ENCODE results near the gene PLOD3. TPM values are rescaled to one million over a fixed set of nuclear protein-coding genes. Genes with fewer than 3 reads are reported as not detected.

Gene PLOD3
- total and polyA plus RNA-seq, 2 of the 8 experiments (the other 6 are each of a cell fraction or from before 2014, with no cell fraction given) = 28.4 to 47.2 TPM

DNA sequence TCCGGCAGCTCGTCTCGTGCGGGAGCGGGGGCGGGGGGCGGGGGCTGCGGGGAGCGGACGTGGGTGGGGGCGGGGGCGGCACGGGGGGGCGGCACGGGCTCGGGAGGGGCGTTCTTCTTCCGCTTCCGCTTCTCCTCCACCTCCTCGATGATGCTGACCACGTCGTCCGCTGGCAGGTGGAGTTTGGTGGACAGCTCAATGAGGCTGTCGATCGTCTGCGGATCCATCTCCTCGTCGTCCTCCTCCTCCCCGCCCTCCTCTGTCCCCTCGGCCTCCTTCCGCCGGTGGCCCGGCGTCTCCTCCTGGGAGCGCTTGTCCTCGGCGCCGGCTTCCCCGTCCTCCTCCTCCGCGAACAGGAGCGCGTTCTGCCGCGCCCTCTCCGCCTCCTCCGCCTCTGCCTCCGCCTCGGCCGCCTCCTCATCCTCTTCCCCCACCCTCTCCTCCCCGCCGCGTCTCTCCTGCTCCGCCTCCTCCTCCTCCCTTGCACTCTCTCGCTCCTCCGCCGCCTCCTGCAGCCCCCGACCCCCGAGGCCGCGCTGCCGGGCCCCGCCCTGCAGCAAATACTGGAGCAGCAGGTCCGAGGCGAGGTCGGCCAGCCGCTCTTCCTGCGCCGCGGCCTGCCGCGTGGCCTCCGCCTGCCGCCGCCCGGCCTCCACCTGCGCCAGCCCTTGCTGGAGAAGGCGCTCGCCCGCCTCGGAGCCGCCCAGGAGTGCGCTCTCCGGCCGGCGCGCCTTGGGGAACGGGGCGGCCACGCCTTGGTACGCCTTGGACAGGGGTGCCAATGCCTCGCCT is 53.9 kb downstream of the PLOD3 start:
- ChIA-PET CTCF (ENCODE audit: partially characterized antibody) (interaction anchor here (0.9 to 5.7 kb wide), 6 partner anchors 7 to 26 kb away, joined by 3 to 46 read pairs (median 4); no protein-coding TSS in a partner anchor), POLR2A (ENCODE audit: partially characterized antibody) (interaction anchor here (0.8 to 2.6 kb wide), 12 partner anchors 8 to 130 kb away, joined by 3 to 20 read pairs (median 4); partner anchors contain the start of genes AP1S1 and ZNHIT1)
- peaks cover 0 to 3% (median 0%) of the 10 kb centered on the region in 4 experiments; a peak in 1 of 8 replicates for H3K36me3 ChIP-seq (ENCODE audit: control insufficient read depth in 2 of 4, insufficient read depth in 4 of 4, low read length in 3 of 4)
- H2BK5ac ChIP-seq (ENCODE audit: low read depth, low read length) = peak overlapping the region; percentile 75; the same call in 1 of the 2 replicates
- no peak overlapping the region for H3K27ac ChIP-seq (ENCODE audit: low read depth, low read length)
- no peak overlapping the region for H3K56ac ChIP-seq (replicated peaks; ENCODE audit: insufficient read length, low read depth, low read length)
- no peaks in the 10 kb centered on the region for H3K9me3 ChIP-seq (ENCODE audit: insufficient read depth in 2 of 2, low read depth in 1 of 2, low read length in 1 of 2)
- H3K23ac ChIP-seq (ENCODE audit: insufficient read length) = no peak overlapping the region
- H2AFZ ChIP-seq (ENCODE audit: low read length) = no peak overlapping the region
- WGBS, 2 experiments (ENCODE audit: extremely low coverage in 1 of 2, insufficient coverage in 1 of 2, insufficient read length in 1 of 2, insufficient replicate concordance in 2 of 2, low coverage in 1 of 2, low lambda C conversion rate in 2 of 2, missing lambda C conversion rate in 1 of 2) = 5% methylated on average over 18 of the region's 92 CpGs; no CpG with 5 or more reads in 1 of the 2 experiments
- FAIRE-seq (no peak), DNase-seq (ENCODE audit: low read depth in 1 of 2, low spot score in 2 of 2) (peak in 1 of 2 experiments; percentile 82)
- H3K79me1 ChIP-seq (ENCODE audit: low read depth, low read length) = no peaks in the 10 kb centered on the region
- peak overlapping the region; percentile 10; the same call in 1 of the 2 replicates for H2BK12ac ChIP-seq (ENCODE audit: low read depth, low read length)
- H4K5ac ChIP-seq (ENCODE audit: insufficient read length, low read depth, low read length) = no peak overlapping the region
- H3K9ac ChIP-seq (replicated peaks in 1 of 4; ENCODE audit: extremely low read depth in 1 of 4, low read depth in 3 of 4, low read length in 3 of 4) = peak overlapping the region in 1 of 4 experiments; percentile 41; a peak in 3 of 7 replicates
- H4K8ac ChIP-seq (ENCODE audit: extremely low read depth, insufficient read depth, low read length) = peak overlapping the region; percentile 4; the same call in 1 of the 2 replicates
- no peak overlapping the region for H4K91ac ChIP-seq (replicated peaks; ENCODE audit: insufficient read length, low read length)
- H3K4ac ChIP-seq (replicated peaks; ENCODE audit: insufficient read length, low read depth, low read length) = no peak overlapping the region
- no peak overlapping the region for H2BK20ac ChIP-seq (ENCODE audit: low read length)
- no peak; the same call in 1 of the 2 replicates for TF ChIP-seq SUZ12 (IDR thresholded peaks at IDR 0.05; ENCODE audit: low read length)
- TF ChIP-seq, protein P1, sequence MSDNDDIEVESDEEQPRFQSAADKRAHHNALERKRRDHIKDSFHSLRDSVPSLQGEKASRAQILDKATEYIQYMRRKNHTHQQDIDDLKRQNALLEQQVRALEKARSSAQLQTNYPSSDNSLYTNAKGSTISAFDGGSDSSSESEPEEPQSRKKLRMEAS (IDR thresholded peaks at IDR 0.05) = peak; percentile 67
- peak; percentile 59 for TF ChIP-seq ASH2L (IDR thresholded peaks at IDR 0.05; ENCODE audit: low read length)
- peak; percentile 11; the same call in 1 of the 2 replicates for TF ChIP-seq RBBP5 (IDR thresholded peaks at IDR 0.05; ENCODE audit: borderline replicate concordance, low read depth, low read length)
- TF ChIP-seq SP2 (IDR thresholded peaks at IDR 0.05; ENCODE audit: low read length) = no peak
- TF ChIP-seq KDM4A (IDR thresholded peaks at IDR 0.05; ENCODE audit: low read depth, low read length, severe bottlenecking) = peak; percentile 71
- TF ChIP-seq TAF7 (optimal IDR thresholded peaks at IDR 0.05; ENCODE audit: borderline replicate concordance, low read depth, low read length) = peak; percentile 14
- TF ChIP-seq JUN (IDR thresholded peaks at IDR 0.05; ENCODE audit: low read depth, low read length) = no peak
- peak overlapping the region; percentile 44 for H3K18ac ChIP-seq (ENCODE audit: extremely low read depth, low read length)
- H2AK5ac ChIP-seq (ENCODE audit: low read depth, low read length) = no peak overlapping the region
- peaks cover 14 to 54% (median 39%) of the 10 kb centered on the region in 4 experiments for H3K4me1 ChIP-seq (replicated peaks in 1 of 4; ENCODE audit: control insufficient read depth in 3 of 4, insufficient read depth in 4 of 4, low read length in 3 of 4)
- H3K23me2 ChIP-seq (ENCODE audit: low read depth, low read length) = peaks cover 35% of the 10 kb centered on the region; the same call in 1 of the 2 replicates
- H2BK15ac ChIP-seq (ENCODE audit: low read length) = no peak overlapping the region
- peaks cover 5 to 51% (median 32%) of the 10 kb centered on the region in 4 experiments for H3K27me3 ChIP-seq (replicated peaks in 1 of 4; ENCODE audit: control insufficient read depth in 3 of 4, extremely low read depth in 1 of 4, insufficient read depth in 3 of 4, low read length in 3 of 4)
- H3K14ac ChIP-seq (ENCODE audit: insufficient read length) = no peak overlapping the region
- no peak overlapping the region for H2BK120ac ChIP-seq (replicated peaks; ENCODE audit: low read depth, low read length)
- peaks cover 7% of the 10 kb centered on the region in 2 experiments for H4K20me1 ChIP-seq (replicated peaks in 1 of 2; ENCODE audit: control insufficient read depth in 1 of 2, insufficient read depth in 2 of 2, low read length in 2 of 2)
- H3K79me2 ChIP-seq (ENCODE audit: control insufficient read depth in 1 of 2, insufficient read depth in 2 of 2, low read length in 2 of 2) = no peaks in the 10 kb centered on the region
- H3K4me3 ChIP-seq (ENCODE audit: extremely low read depth in 1 of 4, insufficient read depth in 2 of 4, low read depth in 3 of 4, low read length in 4 of 4) = peak overlapping the region; percentile 46 to 74 (median 48)
- peak overlapping the region; percentile 44 to 90 for H3K4me2 ChIP-seq (ENCODE audit: insufficient read depth in 1 of 2, low read depth in 2 of 2, low read length in 2 of 2)
